ENCODE data around the gene FURIN. TPM values are rescaled to one million over a fixed set of nuclear protein-coding genes. Genes with fewer than 3 reads are reported as not detected.
"Not testable (repeated sequence)": the region's sequence is repeated elsewhere in the genome, so short reads cannot be mapped to it uniquely, and the experiment has no call there.

FURIN gene
- total RNA-seq, 4 donors from 2014 or later = 61.6 to 120 (median 100) TPM

GRCh38 chr15:90906181-90906849 is 37.9 kb downstream of the FURIN start:
- WGBS = 97% methylated on average over 7 of the region's 11 CpGs
- peaks cover 60% of the 10 kb centered on the region for H3K36me3 ChIP-seq
- no peak overlapping the region for H3K4me3 ChIP-seq
- no peaks in the 10 kb centered on the region for H3K9me3 ChIP-seq
- no peak overlapping the region for H3K27ac ChIP-seq
- DNase-seq (ENCODE audit: low spot score in 2 of 2) = peak in 1 of 2 donors; percentile 73
- H3K27me3 ChIP-seq = no peaks in the 10 kb centered on the region
- TF ChIP-seq POLR2AphosphoS5 (IDR thresholded peaks at IDR 0.05) (no peak), EP300 (IDR thresholded peaks at IDR 0.05) (no peak), CTCF (IDR thresholded peaks at IDR 0.05) (no peak), POLR2A (IDR thresholded peaks at IDR 0.05) (no peak)
- H3K4me1 ChIP-seq = peaks cover 18% of the 10 kb centered on the region

- TF ChIP-seq EP300 (IDR thresholded peaks at IDR 0.05) = no peak
- TF ChIP-seq POLR2AphosphoS5 (IDR thresholded peaks at IDR 0.05) = no peak
- TF ChIP-seq CTCF (IDR thresholded peaks at IDR 0.05) = no peak
- no peak for TF ChIP-seq POLR2A (IDR thresholded peaks at IDR 0.05)
- Histone ChIP-seq H3K27me3 (no peaks in the 10 kb centered on the region), H3K9me3 (no peaks in the 10 kb centered on the region), H3K27ac (no peak overlapping the region), H3K4me3 (no peak overlapping the region), H3K4me1 (peaks cover 12% of the 10 kb centered on the region), H3K36me3 (peaks cover 69% of the 10 kb centered on the region)
- 55% methylated on average over 5 of the region's 15 CpGs for WGBS
- no peak for DNase-seq (ENCODE audit: low spot score in 2 of 2)
Measured at GRCh38 chr15:90907051-90907660, 38.8 kb downstream of the FURIN start.

GRCh38 chr15:90907838-90908507 is 39.6 kb downstream of the FURIN start:
- TF ChIP-seq POLR2AphosphoS5 (IDR thresholded peaks at IDR 0.05) = no peak
- H3K4me1 ChIP-seq = peaks cover 12% of the 10 kb centered on the region
- H3K27ac ChIP-seq = no peak overlapping the region
- peaks cover 77% of the 10 kb centered on the region for H3K36me3 ChIP-seq
- H3K27me3 ChIP-seq = no peaks in the 10 kb centered on the region
- no peak for DNase-seq (ENCODE audit: low spot score in 2 of 2)
- H3K9me3 ChIP-seq = no peaks in the 10 kb centered on the region
- H3K4me3 ChIP-seq = no peak overlapping the region
- 76% methylated on average over 9 of the region's 9 CpGs for WGBS

GRCh38 chr15:90909449-90909848 is 41.1 kb downstream of the FURIN start:
- not testable (repeated sequence) for H3K9me3 ChIP-seq; H3K4me1 ChIP-seq; H3K4me3 ChIP-seq; H3K27me3 ChIP-seq; DNase-seq (ENCODE audit: low spot score in 2 of 2); H3K27ac ChIP-seq
- 76% methylated on average over 11 of the region's 11 CpGs for WGBS
- peaks cover 91% of the 10 kb centered on the region for H3K36me3 ChIP-seq

- no peaks in the 10 kb centered on the region for H3K27me3 ChIP-seq
- H3K27ac ChIP-seq = no peak overlapping the region
- no peak for TF ChIP-seq POLR2AphosphoS5 (IDR thresholded peaks at IDR 0.05)
- no peak for TF ChIP-seq EP300 (IDR thresholded peaks at IDR 0.05)
- TF ChIP-seq POLR2A (IDR thresholded peaks at IDR 0.05) = no peak
- no peak for TF ChIP-seq CTCF (IDR thresholded peaks at IDR 0.05)
- H3K4me1 ChIP-seq = no peaks in the 10 kb centered on the region
- H3K4me3 ChIP-seq = no peak overlapping the region
- peaks cover 97% of the 10 kb centered on the region for H3K36me3 ChIP-seq
- no peaks in the 10 kb centered on the region for H3K9me3 ChIP-seq
- 85% methylated on average over 5 of the region's 8 CpGs for WGBS
- DNase-seq (ENCODE audit: low spot score in 2 of 2) = no peak
Measured at GRCh38 chr15:90909976-90910375, 41.6 kb downstream of the FURIN start.
